Fibroblast of lung (primary cell): ENCODE results near the gene GH1.

ENCODE experiments used
- EZH2 ChIP-seq: IDR thresholded peaks from 2 replicates; pipeline ENCODE4 v1.5.1; 2012; ENCODE audit warnings: low read length, control low read depth, mild to moderate bottlenecking; ENCODE audit errors: missing control alignments
- TF ChIP-seq, protein P1 (sequence below), 2 donors: IDR thresholded peaks in 1 of 2; conservative IDR thresholded peaks in 1 of 2; 1 replicate in 1 of 2; 2 replicates in 1 of 2; pipeline ENCODE4 v1.5.1; 2011 to 2012; ENCODE audit warnings: low read length in 2 of 2, control low read depth in 1 of 2, inconsistent platforms in 1 of 2, low read depth in 1 of 2, mild to moderate bottlenecking in 1 of 2

DNA sequence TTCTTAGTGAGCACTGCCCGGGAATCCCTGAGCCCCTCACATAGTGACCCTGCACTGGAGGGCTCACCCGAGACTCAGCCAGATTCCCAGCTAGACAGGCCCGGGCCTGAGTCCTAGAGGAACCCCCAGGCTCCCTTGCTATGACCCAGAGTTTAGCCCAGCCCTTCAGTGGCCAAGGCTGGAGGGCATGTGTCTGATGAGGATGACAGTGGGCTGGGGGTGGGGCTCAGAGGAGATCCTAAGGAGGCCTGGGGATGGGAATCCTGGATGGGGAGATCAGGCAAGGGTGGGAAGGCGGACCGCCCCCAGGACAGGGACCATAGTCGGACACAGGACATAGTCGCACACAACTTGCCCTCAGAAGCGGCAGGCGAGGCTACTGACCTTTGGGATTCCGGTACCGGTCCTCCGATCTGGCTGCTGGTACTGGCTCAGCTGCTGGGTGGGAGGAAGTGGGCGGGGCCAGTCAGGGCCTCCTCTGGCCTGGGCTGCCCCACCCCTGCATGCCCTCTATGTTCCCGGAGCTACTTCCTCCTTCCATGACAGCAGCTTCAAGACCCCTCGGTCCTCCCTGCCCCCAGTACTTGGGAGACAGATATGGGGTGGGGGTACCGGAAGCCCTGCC, 12.4 kb upstream of the GH1 start:
- TF ChIP-seq, protein P1, sequence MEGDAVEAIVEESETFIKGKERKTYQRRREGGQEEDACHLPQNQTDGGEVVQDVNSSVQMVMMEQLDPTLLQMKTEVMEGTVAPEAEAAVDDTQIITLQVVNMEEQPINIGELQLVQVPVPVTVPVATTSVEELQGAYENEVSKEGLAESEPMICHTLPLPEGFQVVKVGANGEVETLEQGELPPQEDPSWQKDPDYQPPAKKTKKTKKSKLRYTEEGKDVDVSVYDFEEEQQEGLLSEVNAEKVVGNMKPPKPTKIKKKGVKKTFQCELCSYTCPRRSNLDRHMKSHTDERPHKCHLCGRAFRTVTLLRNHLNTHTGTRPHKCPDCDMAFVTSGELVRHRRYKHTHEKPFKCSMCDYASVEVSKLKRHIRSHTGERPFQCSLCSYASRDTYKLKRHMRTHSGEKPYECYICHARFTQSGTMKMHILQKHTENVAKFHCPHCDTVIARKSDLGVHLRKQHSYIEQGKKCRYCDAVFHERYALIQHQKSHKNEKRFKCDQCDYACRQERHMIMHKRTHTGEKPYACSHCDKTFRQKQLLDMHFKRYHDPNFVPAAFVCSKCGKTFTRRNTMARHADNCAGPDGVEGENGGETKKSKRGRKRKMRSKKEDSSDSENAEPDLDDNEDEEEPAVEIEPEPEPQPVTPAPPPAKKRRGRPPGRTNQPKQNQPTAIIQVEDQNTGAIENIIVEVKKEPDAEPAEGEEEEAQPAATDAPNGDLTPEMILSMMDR (conservative IDR thresholded peaks at IDR 0.05 in 1 of 2, IDR thresholded peaks at IDR 0.05 in 1 of 2; ENCODE audit: low read depth in 1 of 2, low read length in 2 of 2) = no peak
- no peak for TF ChIP-seq EZH2
